GM12878 (cell line): ENCODE results near the gene GIGYF2. TPM values are rescaled to one million over a fixed set of nuclear protein-coding genes. Genes with fewer than 3 reads are reported as not detected.

Experiments
- ATAC-seq: fragments of 200-7000 bp; cut with Tn5 transposase; 3 replicates; pipeline ENCODE4 v1.9.1; 2020; ENCODE audit warnings: mild to moderate bottlenecking, moderate library complexity
- BruUV-seq: library from RNA; stranded (reverse); fragments of 400-500 nt; replicated peaks from 2 replicates; lab custom pipeline; 2021; lab: Mats Ljungman, UMichigan
- CTCF ChIA-PET: fragments of 300-600 bp; sonication (Branson Sonifier 250); formaldehyde crosslinking; extraction: SDS; loops from one replicate; lab custom pipeline; 2021; ENCODE audit warnings: inconsistent platforms; lab: Yijun Ruan, JAX
- POLR2A ChIA-PET: fragments of 350-600 bp; formaldehyde crosslinking; extraction: SDS; loops from one replicate; lab custom pipeline; 2021; ENCODE audit warnings: inconsistent platforms; lab: Charles Lee
- RAD21 ChIA-PET: fragments of 300-600 bp; sonication (Branson Sonifier 250); formaldehyde crosslinking; loops from one replicate; lab custom pipeline; 2023; ENCODE audit warnings: antibody characterized with exemption; ENCODE audit not compliant: unreplicated experiment; lab: Charles Lee
- SMC1A ChIA-PET: fragments of 300-600 bp; sonication (Branson Sonifier 250); formaldehyde crosslinking; loops from one replicate; lab custom pipeline; 2023; ENCODE audit not compliant: unreplicated experiment, uncharacterized antibody; lab: Charles Lee
- DNase-seq: peaks from one replicate; pipeline ENCODE4 v3.0.0-alpha.2; 2011; ENCODE audit warnings: low read depth, low spot score
- FAIRE-seq: peaks from 3 replicates; lab custom pipeline; 2011; peaks lifted over from hg19 to GRCh38; lab: Jason Lieb, UNC
- H2AFZ ChIP-seq: 2 replicates; pipeline ENCODE4 v1.6.0; 2011; ENCODE audit warnings: low read depth, low read length, control low read depth; ENCODE audit not compliant: control insufficient read depth
- H3K27ac ChIP-seq: 2 replicates; pipeline ENCODE4 v1.5.1; 2011; ENCODE audit warnings: control low read depth; ENCODE audit not compliant: control insufficient read depth, insufficient read depth
- H3K27me3 ChIP-seq, 2 experiments: replicated peaks in 1 of 2; 2 replicates each; pipeline versions ENCODE4 v1.6.0 to v1.6.1; 2011; ENCODE audit warnings: low read length in 1 of 2; ENCODE audit not compliant: control insufficient read depth in 2 of 2, insufficient read depth in 2 of 2
- H3K36me3 ChIP-seq, 2 experiments: 2 replicates each; pipeline ENCODE4 v1.5.1; 2011; ENCODE audit warnings: low read length in 1 of 2; ENCODE audit not compliant: control insufficient read depth in 2 of 2, insufficient read depth in 2 of 2
- H3K4me1 ChIP-seq: 2 replicates; pipeline ENCODE4 v1.6.1; 2011; ENCODE audit warnings: mild to moderate bottlenecking, low read length, moderate library complexity, mixed read lengths; ENCODE audit not compliant: control insufficient read depth, insufficient read depth
- H3K4me2 ChIP-seq: 2 replicates; pipeline ENCODE4 v1.6.0; 2011; ENCODE audit warnings: control low read depth; ENCODE audit not compliant: control insufficient read depth, insufficient read depth
- H3K4me3 ChIP-seq: fragments of 200-600 bp; sonication (generic); 2 replicates; pipeline ENCODE4 v1.5.1; 2016
- H3K79me2 ChIP-seq: 2 replicates; pipeline ENCODE4 v1.6.0; 2011; ENCODE audit warnings: low read length; ENCODE audit not compliant: control insufficient read depth, insufficient read depth
- H3K9ac ChIP-seq: 2 replicates; pipeline ENCODE4 v1.8.0; 2011; ENCODE audit warnings: low read length, control low read depth, mixed read lengths; ENCODE audit not compliant: control insufficient read depth, insufficient read depth
- H3K9me3 ChIP-seq: replicated peaks from 3 replicates; pipeline ENCODE4 v1.5.1; 2011; ENCODE audit warnings: mild to moderate bottlenecking, low read length; ENCODE audit not compliant: control insufficient read depth, insufficient read depth
- H4K20me1 ChIP-seq: 2 replicates; pipeline ENCODE4 v1.6.0; 2011; ENCODE audit not compliant: control insufficient read depth, insufficient read depth
- BRCA1 ChIP-seq: IDR thresholded peaks from 2 replicates; pipeline ENCODE4 v1.6.1; 2011; ENCODE audit warnings: low read depth, low read length, improper control_type of control experiment
- CBFB ChIP-seq: IDR thresholded peaks from 2 replicates; pipeline ENCODE4 v1.6.1; 2016; ENCODE audit warnings: antibody characterized with exemption, low read depth
- CEBPB ChIP-seq, 2 experiments: fragments of 150-350 bp in 1 of 2; IDR thresholded peaks; 2 replicates each; pipeline ENCODE4 v1.6.1; 2012 to 2014; ENCODE audit warnings: low read depth in 2 of 2, low read length in 2 of 2, borderline replicate concordance in 1 of 2, inconsistent platforms in 1 of 2
- HCFC1 ChIP-seq: fragments of 150-350 bp; IDR thresholded peaks from 2 replicates; pipeline ENCODE4 v1.6.1; 2014; ENCODE audit warnings: low read length
- IRF5 ChIP-seq: fragments of 450-650 bp; IDR thresholded peaks from 2 replicates; pipeline ENCODE4 v1.6.1; 2017; ENCODE audit warnings: borderline replicate concordance
- MTA2 ChIP-seq: fragments of 450-650 bp; IDR thresholded peaks from 2 replicates; pipeline ENCODE4 v1.6.1; 2016; ENCODE audit warnings: low read depth, mild to moderate bottlenecking, moderate library complexity
- NBN ChIP-seq: fragments of 450-650 bp; IDR thresholded peaks from 2 replicates; pipeline ENCODE4 v1.6.1; 2016
- NFYB ChIP-seq: IDR thresholded peaks from 2 replicates; pipeline ENCODE4 v1.6.1; 2011; ENCODE audit warnings: low read depth, mild to moderate bottlenecking, low read length, improper control_type of control experiment, moderate library complexity; ENCODE audit not compliant: insufficient read depth
- SMARCA5 ChIP-seq: fragments of 450-650 bp; IDR thresholded peaks from 2 replicates; pipeline ENCODE4 v1.6.1; 2017; ENCODE audit warnings: mild to moderate bottlenecking
- TBL1XR1 ChIP-seq: IDR thresholded peaks from 2 replicates; pipeline ENCODE4 v1.6.1; 2012; ENCODE audit warnings: low read depth, low read length, improper control_type of control experiment
- YBX1 ChIP-seq: fragments of 450-650 bp; IDR thresholded peaks from 2 replicates; pipeline ENCODE4 v1.6.1; 2016; ENCODE audit warnings: antibody characterized with exemption
- ZBED1 ChIP-seq: IDR thresholded peaks from 2 replicates; pipeline ENCODE4 v1.6.1; 2016; ENCODE audit warnings: borderline replicate concordance
- ZNF217 ChIP-seq: fragments of 450-650 bp; IDR thresholded peaks from 2 replicates; pipeline ENCODE4 v1.6.1; 2017; ENCODE audit warnings: antibody characterized with exemption, mild to moderate bottlenecking
- ZNF384 ChIP-seq: IDR thresholded peaks from 2 replicates; pipeline ENCODE4 v1.6.1; 2012; ENCODE audit warnings: low read depth, mild to moderate bottlenecking, low read length, improper control_type of control experiment, borderline replicate concordance
- WGBS: methylation state at CpG from one replicate; pipeline ENCODE4 v1.1.6; 2016; ENCODE audit warnings: low lambda C conversion rate; ENCODE audit not compliant: insufficient replicate concordance, insufficient coverage; ENCODE audit errors: missing lambda C conversion rate; 5-methylcytosine and 5-hydroxymethylcytosine counted together
- in situ Hi-C: fragments of 300-500 bp; cut with MboI; formaldehyde crosslinking; loops from 9 replicates; pipeline ENCODE4 v1.14.3; 2018; ENCODE audit warnings: mixed read lengths
- intact Hi-C: fragments of 100-400 bp; cut with micrococcal nuclease; formaldehyde crosslinking; loops from one replicate; pipeline ENCODE4 v1.14.2; 2022; ENCODE audit not compliant: unreplicated experiment
- polyA plus RNA-seq, 11 experiments: library from polyadenylated mRNA; depleted of rRNA in 4 of 11; unstranded in 6 of 11; stranded (reverse) in 5 of 11; fragments of >200 nt; fragmentation: Nextera tagmentation in 4 of 11; fragmentation: Illumina TruSeq in 1 of 11; extraction: Ambion mirVana in 4 of 11; extraction: Trizol in 1 of 11; gene quantifications; 1 replicate in 1 of 11; 2 replicates in 10 of 11; pipeline versions ENCODE4 v1.2.1 to v1.2.3, GENCODE V29; 2011 to 2016; ENCODE audit warnings: inconsistent platforms in 2 of 11, missing spikeins in 2 of 11, low read depth in 1 of 11
- total RNA-seq, 4 experiments: library from RNA; depleted of rRNA in 3 of 4; stranded (reverse); fragments of >200 nt in 3 of 4; fragmentation: Illumina TruSeq in 1 of 4; extraction: Trizol in 1 of 4; gene quantifications; 2 replicates each; pipeline versions ENCODE4 v1.2.1 to v1.2.3, GENCODE V29; 2013 to 2021
- TF ChIP-seq, protein P1 (sequence below): fragments of 450-650 bp; formaldehyde crosslinking; IDR thresholded peaks from 2 replicates; pipeline ENCODE4 v1.4.0; 2022; ENCODE audit warnings: mild to moderate bottlenecking, moderate library complexity
- TF ChIP-seq, protein P2 (sequence below): IDR thresholded peaks from 2 replicates; pipeline ENCODE4 v1.6.1; 2011; ENCODE audit warnings: borderline replicate concordance, low read depth, mild to moderate bottlenecking, moderate library complexity, low read length; ENCODE audit not compliant: insufficient read depth, poor library complexity, severe bottlenecking

GIGYF2 gene
- total and polyA plus RNA-seq, 10 of the 15 experiments (the other 5 are each of a cell fraction or from before 2014, with no cell fraction given): 12.2 to 47.2 (median 39.0) TPM

DNA sequence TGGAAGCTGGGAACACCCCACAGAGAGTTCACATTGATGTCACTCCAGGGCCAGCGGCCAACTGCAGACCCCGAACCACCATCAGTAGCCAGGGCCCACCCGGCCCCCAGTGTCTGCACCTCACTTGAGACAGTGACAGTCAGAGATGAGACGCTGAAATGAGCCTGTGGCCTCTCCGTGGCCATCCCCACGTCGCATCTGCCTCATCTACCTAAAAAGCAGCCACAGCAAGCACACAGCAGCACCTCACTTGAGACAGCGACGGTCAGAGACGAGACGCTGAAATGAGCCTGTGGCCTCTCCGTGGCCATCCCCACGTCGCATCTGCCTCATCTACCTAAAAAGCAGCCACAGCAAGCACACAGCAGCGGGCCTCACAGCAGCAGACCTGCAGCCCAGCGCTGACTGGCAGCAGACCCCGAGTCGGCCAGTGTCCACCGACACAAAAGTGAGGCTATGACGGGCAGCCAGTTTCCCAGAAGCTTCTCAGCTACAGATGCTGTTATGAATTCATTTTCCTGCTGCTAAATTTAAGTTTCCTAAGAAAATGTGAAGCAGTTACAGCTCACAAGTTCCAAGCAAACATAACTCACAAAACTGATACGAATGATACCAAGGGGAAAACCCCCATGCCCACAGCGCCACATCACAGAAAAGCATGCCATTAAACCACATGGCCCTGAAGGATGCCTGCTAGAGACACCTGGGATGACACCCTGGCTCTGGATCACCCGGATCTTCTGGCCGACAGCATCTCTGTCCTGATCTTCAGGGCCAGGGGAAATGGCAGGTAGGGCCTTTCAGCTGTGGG is 200.7 kb downstream of the GIGYF2 start (continued):
- TF ChIP-seq CEBPB (IDR thresholded peaks at IDR 0.05; ENCODE audit: borderline replicate concordance in 1 of 2, low read depth in 2 of 2, low read length in 2 of 2): no peak
- TF ChIP-seq ZBED1: no peak
- TF ChIP-seq SMARCA5: no peak
- TF ChIP-seq ZNF217: no peak
- TF ChIP-seq BRCA1: no peak
- TF ChIP-seq CBFB: no peak
- no peak for TF ChIP-seq TBL1XR1

DNA sequence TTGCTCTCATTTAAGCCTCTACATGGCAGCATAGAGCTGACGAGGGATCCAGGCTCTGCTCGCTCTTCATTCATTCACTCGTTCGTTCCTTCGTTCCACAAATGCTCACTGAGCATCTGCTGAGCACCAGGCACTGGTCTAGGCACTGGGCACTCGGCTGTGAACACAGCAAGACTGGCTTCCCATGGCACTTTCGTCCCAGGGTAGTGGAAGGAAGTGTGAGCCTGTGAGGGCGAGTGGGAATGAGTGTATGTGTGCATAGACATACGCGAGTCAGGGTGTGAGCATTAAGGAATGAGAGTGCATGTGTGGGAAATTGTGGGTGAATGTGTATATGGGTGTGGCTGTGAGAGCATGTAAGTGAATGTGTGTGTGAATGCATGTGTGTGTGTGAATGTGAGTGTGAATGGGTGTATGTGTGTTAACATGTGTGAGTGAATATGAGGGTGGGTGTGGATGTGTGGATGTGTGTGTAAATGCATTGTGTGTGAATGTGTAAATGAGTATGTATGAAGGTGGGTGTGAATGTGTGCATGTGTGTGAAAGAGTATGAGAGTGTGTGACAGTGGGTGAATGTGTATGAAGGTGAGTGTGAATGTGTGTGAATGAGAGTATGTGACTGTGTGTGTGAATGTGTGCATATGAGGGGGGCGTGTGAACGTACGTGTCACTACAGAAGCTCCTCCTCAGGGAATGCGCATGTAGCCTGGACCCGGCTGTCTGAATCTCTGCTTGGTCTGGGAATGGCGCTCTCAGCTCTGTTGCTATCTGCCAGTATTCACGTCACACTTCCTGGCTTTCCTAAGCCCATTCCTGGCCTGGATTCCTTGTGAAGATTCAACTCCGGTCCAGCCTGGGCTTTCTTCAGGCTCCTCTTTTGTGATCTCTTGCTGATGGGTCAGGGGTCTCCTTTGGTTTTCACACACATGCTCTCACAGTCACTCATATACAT is 201.7 kb downstream of the GIGYF2 start:
- ATAC-seq (no peak), FAIRE-seq (no peak), DNase-seq (no peak)
- no peaks in the 10 kb centered on the region for H3K9me3 ChIP-seq
- no peak overlapping the region for H3K27ac ChIP-seq
- H3K27me3 ChIP-seq: no peaks in the 10 kb centered on the region
- no peaks in the 10 kb centered on the region for H4K20me1 ChIP-seq
- ChIA-PET POLR2A (no interaction called here), CTCF (no interaction called here), RAD21 (no interaction called here), SMC1A (no interaction called here)
- no peak overlapping the region for H3K4me3 ChIP-seq
- no peaks in the 10 kb centered on the region for H3K36me3 ChIP-seq
- H3K79me2 ChIP-seq: no peaks in the 10 kb centered on the region
- H2AFZ ChIP-seq: no peak overlapping the region
- no peak overlapping the region for H3K9ac ChIP-seq
- 78% methylated on average over 18 of the region's 18 CpGs for WGBS
- intact Hi-C loops (no loop called here), in situ Hi-C loops (no loop called here)
- no TSS peak for BruUV-seq
- no peak overlapping the region for H3K4me2 ChIP-seq
- no peaks in the 10 kb centered on the region for H3K4me1 ChIP-seq
- TF ChIP-seq YBX1 (no peak), IRF5 (0 out of 2 replicates have a peak, but pooled peaks have one; percentile 33), NBN (no peak), NFYB (no peak), HCFC1 (no peak), BRCA1 (no peak), ZNF384 (no peak), MTA2 (no peak)
- TF ChIP-seq, protein P1, sequence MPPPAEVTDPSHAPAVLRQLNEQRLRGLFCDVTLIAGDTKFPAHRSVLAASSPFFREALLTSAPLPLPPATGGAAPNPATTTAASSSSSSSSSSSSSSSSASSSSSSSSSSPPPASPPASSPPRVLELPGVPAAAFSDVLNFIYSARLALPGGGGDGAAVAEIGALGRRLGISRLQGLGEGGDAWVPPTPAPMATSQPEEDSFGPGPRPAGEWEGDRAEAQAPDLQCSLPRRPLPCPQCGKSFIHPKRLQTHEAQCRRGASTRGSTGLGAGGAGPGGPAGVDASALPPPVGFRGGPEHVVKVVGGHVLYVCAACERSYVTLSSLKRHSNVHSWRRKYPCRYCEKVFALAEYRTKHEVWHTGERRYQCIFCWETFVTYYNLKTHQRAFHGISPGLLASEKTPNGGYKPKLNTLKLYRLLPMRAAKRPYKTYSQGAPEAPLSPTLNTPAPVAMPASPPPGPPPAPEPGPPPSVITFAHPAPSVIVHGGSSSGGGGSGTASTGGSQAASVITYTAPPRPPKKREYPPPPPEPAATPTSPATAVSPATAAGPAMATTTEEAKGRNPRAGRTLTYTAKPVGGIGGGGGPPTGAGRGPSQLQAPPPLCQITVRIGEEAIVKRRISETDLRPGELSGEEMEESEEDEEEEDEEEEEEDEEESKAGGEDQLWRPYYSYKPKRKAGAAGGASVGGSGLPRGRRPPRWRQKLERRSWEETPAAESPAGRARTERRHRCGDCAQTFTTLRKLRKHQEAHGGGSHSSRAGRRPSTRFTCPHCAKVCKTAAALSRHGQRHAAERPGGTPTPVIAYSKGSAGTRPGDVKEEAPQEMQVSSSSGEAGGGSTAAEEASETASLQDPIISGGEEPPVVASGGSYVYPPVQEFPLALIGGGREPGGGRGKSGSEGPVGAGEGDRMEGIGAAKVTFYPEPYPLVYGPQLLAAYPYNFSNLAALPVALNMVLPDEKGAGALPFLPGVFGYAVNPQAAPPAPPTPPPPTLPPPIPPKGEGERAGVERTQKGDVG (CRISPR knock-in tag): no peak
- TF ChIP-seq, protein P2, sequence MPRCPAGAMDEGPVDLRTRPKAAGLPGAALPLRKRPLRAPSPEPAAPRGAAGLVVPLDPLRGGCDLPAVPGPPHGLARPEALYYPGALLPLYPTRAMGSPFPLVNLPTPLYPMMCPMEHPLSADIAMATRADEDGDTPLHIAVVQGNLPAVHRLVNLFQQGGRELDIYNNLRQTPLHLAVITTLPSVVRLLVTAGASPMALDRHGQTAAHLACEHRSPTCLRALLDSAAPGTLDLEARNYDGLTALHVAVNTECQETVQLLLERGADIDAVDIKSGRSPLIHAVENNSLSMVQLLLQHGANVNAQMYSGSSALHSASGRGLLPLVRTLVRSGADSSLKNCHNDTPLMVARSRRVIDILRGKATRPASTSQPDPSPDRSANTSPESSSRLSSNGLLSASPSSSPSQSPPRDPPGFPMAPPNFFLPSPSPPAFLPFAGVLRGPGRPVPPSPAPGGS: peak; percentile 61
